ENCODE data around the gene PRORP. TPM values are rescaled to one million over a fixed set of nuclear protein-coding genes. Genes with fewer than 3 reads are reported as not detected.

The PRORP gene
- total RNA-seq, 2 donors from 2014 or later: 12.6 to 21.5 TPM

GRCh38 chr14:35123388-35123703, 994 bp downstream of the PRORP start:
- TF ChIP-seq, protein P1, sequence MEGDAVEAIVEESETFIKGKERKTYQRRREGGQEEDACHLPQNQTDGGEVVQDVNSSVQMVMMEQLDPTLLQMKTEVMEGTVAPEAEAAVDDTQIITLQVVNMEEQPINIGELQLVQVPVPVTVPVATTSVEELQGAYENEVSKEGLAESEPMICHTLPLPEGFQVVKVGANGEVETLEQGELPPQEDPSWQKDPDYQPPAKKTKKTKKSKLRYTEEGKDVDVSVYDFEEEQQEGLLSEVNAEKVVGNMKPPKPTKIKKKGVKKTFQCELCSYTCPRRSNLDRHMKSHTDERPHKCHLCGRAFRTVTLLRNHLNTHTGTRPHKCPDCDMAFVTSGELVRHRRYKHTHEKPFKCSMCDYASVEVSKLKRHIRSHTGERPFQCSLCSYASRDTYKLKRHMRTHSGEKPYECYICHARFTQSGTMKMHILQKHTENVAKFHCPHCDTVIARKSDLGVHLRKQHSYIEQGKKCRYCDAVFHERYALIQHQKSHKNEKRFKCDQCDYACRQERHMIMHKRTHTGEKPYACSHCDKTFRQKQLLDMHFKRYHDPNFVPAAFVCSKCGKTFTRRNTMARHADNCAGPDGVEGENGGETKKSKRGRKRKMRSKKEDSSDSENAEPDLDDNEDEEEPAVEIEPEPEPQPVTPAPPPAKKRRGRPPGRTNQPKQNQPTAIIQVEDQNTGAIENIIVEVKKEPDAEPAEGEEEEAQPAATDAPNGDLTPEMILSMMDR (IDR thresholded peaks at IDR 0.05): no peak
- H3K27ac ChIP-seq: peak overlapping the region; percentile 94
- no peaks in the 10 kb centered on the region for H3K36me3 ChIP-seq
- H3K4me1 ChIP-seq: peaks cover 0 to 20% of the 10 kb centered on the region in 2 donors
- H3K9me3 ChIP-seq: no peaks in the 10 kb centered on the region
- H3K27me3 ChIP-seq: no peaks in the 10 kb centered on the region
- H3K4me3 ChIP-seq: peak overlapping the region; percentile 65 to 73
- no peak for DNase-seq (ENCODE audit: low spot score)

- Histone ChIP-seq H3K4me3 (no peak overlapping the region), H3K36me3 (no peaks in the 10 kb centered on the region), H3K4me1 (peaks cover 0 to 20% of the 10 kb centered on the region in 2 donors), H3K27ac (no peak overlapping the region), H3K9me3 (no peaks in the 10 kb centered on the region), H3K27me3 (no peaks in the 10 kb centered on the region)
- TF ChIP-seq, protein P1 (IDR thresholded peaks at IDR 0.05): no peak
- DNase-seq (ENCODE audit: low spot score): no peak
Measured at GRCh38 chr14:35124127-35124526, 1.8 kb downstream of the PRORP start.

GRCh38 chr14:35133542-35134328, 11.4 kb downstream of the PRORP start:
- Histone ChIP-seq H3K9me3 (no peaks in the 10 kb centered on the region), H3K4me1 (no peaks in the 10 kb centered on the region), H3K27me3 (no peaks in the 10 kb centered on the region), H3K27ac (no peak overlapping the region), H3K36me3 (no peaks in the 10 kb centered on the region), H3K4me3 (no peak overlapping the region)
- TF ChIP-seq, protein P1 (IDR thresholded peaks at IDR 0.05): no peak
- DNase-seq (ENCODE audit: low spot score): no peak

DNA sequence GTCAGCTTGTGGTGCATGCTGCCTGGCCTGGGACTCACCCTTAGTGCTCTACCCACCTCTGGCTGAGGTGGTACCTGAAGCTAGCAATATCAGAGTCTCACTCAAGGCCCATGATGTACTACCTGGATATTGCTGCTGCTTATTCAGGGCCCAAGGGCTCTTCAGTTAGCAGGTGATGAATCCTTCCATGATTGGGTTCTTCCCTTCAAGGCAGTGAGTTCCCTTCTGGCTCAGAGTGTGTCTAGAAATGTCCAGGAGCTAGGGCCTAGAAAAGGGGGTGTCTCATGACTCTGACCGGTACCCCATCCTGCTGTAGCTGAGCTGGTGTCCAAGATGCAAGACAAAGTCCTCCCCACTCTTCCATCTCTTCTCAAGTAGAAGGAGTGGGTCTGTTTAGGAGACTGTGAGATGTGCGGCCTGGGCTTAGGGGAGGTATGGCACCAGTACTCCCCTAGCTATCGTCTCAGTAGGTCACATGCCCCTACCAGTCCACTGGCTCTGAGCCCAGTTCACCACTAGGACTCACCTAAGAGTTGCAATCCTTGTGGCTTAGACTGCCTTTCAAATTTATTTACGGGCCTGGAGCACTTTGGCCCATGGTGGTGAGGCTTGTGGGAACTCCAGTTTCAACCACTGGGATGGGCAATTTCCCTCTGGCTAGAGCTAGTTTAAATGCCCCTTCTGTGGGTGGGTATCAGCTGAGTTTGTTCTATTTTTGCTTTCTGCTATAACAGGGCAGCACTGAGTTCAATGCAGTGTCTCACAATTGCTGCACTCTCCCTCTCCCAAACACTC, 12.2 kb downstream of the PRORP start:
- Histone ChIP-seq H3K4me3 (no peak overlapping the region), H3K9me3 (no peaks in the 10 kb centered on the region), H3K4me1 (no peaks in the 10 kb centered on the region), H3K36me3 (no peaks in the 10 kb centered on the region), H3K27ac (no peak overlapping the region), H3K27me3 (no peaks in the 10 kb centered on the region)
- TF ChIP-seq, protein P1 (IDR thresholded peaks at IDR 0.05): no peak
- no peak for DNase-seq (ENCODE audit: low spot score)

DNA sequence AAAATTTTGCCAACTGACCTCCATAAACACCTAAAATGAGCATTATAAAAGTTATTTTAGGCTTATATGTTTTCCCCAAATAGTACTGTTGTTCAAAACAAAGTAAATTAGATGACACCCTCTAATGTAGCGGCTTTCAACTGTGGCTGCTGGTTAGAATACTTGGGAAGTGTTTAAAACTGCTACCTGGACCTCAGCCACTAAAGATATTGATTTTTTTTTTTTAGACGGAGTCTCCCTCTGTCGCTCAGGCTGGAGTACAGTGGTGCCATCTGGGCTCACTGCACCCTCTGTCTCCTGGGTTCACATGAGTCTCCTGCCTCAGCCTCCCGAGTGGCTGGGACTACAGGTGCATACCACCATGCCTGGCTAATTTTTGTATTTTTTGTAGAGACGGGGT, 16.2 kb downstream of the PRORP start:
- TF ChIP-seq, protein P1 (IDR thresholded peaks at IDR 0.05): no peak
- H3K36me3 ChIP-seq: no peaks in the 10 kb centered on the region
- H3K4me1 ChIP-seq: no peaks in the 10 kb centered on the region
- H3K9me3 ChIP-seq: no peaks in the 10 kb centered on the region
- no peaks in the 10 kb centered on the region for H3K27me3 ChIP-seq
- H3K27ac ChIP-seq: no peak overlapping the region
- no peak for DNase-seq (ENCODE audit: low spot score)
- H3K4me3 ChIP-seq: no peak overlapping the region
